Body of pancreas (tissue), 4 donors: ENCODE measurements around the gene TRIAP1.

Source experiments
- POLR2A ChIP-seq, 3 donors: fragments of 450-650 bp; IDR thresholded peaks; one replicate each; pipeline ENCODE4 v1.6.1; 2016; ENCODE audit warnings: antibody characterized with exemption in 3 of 3, mild to moderate bottlenecking in 2 of 3
- TF ChIP-seq, protein P1 (sequence below), 7 experiments: fragments of 450-650 bp in 4 of 7; fragments of 200-600 bp in 3 of 7; sonication (generic) in 3 of 7; IDR thresholded peaks; one replicate each; pipeline ENCODE4 v1.5.1; 2016 to 2019; ENCODE audit warnings: antibody characterized with exemption in 7 of 7

DNA sequence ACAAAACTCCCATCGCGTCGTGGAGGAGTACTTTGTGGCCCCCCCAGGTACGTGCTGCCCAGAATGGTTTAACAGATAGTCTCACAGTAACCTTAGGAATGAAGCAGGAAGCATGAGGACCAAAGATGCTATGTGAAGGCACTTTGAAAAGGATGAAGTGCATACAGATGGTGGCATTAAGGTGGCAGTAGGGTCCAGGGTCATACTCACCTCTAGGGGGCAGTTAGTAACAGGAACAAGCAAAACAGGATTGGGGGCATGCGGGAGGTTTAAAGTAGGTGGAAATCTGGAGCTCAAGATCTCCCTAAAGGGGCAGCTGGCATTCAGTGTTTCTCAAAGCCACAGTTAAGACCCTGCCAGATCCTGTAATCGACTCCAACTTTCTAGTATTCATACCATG lies 10.9 kb upstream of the TRIAP1 start:
- TF ChIP-seq, protein P1, sequence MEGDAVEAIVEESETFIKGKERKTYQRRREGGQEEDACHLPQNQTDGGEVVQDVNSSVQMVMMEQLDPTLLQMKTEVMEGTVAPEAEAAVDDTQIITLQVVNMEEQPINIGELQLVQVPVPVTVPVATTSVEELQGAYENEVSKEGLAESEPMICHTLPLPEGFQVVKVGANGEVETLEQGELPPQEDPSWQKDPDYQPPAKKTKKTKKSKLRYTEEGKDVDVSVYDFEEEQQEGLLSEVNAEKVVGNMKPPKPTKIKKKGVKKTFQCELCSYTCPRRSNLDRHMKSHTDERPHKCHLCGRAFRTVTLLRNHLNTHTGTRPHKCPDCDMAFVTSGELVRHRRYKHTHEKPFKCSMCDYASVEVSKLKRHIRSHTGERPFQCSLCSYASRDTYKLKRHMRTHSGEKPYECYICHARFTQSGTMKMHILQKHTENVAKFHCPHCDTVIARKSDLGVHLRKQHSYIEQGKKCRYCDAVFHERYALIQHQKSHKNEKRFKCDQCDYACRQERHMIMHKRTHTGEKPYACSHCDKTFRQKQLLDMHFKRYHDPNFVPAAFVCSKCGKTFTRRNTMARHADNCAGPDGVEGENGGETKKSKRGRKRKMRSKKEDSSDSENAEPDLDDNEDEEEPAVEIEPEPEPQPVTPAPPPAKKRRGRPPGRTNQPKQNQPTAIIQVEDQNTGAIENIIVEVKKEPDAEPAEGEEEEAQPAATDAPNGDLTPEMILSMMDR (IDR thresholded peaks at IDR 0.05): peak in 4 of 7 experiments; percentile 13 to 29 (median 20)
- no peak for TF ChIP-seq POLR2A (IDR thresholded peaks at IDR 0.05)
